ENCODE results near the gene SPSB1. TPM values are rescaled to one million over a fixed set of nuclear protein-coding genes. Genes with fewer than 3 reads are reported as not detected.

The SPSB1 gene
- polyA plus RNA-seq, 1 donor: 9.8 TPM

DNA sequence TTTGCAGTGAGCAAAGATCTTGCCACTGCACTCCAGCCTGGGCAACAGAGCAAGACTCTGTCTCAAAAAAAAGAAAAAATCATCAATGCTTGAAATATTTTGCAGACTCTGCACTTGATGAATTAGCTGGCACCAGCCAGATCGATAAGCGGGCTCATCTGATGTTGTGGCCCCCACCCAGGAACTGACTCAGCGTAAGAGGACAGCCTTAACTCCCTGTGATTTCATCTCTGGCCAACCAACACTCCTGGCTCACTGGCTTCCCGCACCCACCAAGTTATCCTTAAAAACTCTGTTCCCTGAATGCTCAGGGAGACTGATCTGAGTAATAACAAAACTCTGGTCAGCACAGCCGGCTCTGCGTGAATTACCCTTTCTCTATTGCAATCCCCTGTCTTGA is 98.9 kb downstream of the SPSB1 start:
- DNase-seq: no peak

DNA sequence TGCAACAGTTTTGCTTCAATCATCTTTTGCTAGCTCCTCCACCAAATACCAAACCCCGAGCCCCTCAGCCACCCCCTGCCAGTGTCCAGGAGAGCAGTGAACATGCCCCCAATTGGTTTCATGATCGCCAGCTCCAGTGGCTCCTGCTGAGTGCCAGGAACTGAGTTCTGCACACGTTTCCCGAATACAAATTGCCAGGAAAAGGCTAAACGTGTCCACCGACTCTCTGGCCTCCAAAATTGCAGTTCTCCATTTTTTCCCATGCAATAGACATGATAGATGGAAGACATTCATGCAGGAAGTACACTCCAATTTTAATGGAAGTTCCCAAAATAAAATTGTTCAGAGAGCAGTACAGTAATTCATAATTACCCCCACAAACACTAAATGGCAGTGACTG is 101.3 kb downstream of the SPSB1 start:
- no peak for DNase-seq

DNA sequence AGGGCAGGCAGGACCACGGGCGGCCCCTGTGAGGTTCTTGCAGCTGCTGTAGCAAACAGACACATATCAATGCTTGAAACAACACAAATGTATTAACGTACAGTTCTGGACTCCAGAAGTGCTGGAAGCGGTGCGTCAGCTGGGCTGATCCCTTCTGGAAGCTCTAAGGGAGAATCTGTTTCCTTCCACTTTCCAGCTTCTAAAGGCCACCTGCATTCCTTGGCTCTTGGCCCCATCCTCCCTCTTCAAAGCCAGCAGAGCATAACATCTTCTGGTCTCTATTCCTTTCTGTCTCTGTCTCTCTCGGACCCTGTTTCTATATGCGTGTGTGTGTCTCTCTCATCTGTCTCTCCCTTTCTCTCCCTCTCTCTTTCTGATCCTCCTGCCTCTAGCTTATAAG is 102.3 kb downstream of the SPSB1 start:
- no peak for DNase-seq

DNA sequence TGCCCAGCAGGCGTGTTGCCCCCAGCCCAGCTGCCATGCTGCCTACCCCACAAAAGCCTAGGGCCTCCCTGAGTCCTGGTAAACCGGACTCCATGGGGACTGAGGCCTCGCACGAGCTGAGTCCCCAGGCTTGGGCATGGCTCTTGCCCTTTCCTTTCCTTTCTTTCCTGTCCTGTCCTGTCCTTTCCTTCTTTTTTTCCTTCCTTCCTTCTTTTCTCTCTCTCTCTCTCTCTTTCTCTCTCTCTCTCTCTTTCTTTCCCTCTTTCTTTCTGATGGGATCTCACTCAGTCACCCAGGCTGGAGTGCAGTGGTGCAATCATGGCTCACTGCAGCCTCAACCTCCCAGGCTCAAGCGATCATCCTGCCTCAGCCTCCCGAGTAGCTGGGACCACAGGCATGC is 104.4 kb downstream of the SPSB1 start:
- no peak for DNase-seq

DNA sequence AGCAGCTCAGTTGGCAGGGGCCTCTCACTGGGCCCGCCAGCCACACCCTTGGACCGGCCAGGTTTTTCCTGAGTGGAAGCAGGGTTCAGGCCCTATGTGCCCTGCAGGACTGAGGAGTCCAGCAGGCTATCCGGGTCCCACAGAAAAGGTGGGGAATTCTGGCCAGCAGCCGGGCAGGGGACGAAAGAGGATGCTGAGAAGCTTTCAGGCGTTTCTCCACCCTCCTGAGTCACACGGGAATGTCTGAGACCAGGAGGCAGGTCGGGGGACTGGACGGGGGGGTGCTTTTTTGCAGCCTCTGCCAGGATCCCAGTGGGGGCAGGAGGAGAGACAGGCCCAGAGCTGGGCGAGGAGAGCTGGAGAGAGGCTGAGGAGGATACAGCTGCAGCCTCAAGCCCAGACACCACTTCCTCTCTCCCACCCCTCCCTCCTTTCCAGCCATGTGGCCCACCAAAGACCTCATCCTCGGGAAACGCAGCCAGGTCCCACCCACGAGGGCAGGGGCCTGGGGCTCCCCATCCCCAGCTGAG is 105.4 kb downstream of the SPSB1 start:
- no peak for DNase-seq

DNA sequence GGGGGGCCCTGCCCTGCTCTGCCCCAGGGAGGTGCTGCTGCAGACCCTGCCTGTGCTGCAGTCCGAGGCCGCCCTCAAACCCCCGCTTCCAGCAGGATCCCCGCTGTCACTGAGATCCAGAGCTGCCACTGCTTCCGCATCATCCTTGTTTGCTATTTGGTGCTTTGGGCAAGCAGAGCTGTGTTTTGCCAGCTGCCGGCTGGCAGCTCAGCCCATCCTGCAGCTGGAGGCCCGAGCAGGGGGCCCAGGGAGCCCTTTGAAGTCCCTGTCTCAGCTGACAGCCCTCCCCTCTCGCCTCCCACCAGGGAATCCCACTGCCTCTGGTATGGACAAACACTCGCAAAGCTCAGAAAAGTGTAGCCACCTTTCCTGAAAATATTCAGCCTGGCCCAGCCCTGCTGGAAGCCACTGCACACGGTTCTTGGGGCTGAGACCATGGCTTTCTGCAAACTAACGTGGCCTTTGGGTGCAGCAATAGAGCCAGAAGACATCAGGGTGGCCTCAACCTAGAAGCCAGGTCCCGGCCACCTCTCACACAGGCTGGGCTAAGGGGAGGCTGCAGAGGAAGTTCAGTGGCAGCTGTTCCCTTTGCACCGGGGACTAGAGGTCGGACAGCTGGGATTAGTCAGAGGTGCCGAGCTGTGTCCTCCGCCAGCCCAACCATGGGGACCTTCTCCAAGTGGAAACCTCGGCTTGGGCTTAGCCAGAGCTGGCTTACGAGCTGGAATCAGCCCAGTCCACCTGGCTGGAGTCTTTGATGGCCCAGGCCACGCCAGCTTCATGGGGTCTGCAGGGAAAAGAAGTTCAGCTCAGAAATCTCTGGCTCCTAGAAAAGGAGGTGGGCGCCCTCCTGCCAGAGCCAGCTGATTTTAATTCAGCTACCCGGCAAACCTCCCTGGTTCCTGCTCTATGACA is 107.1 kb downstream of the SPSB1 start:
- DNase-seq: no peak

DNA sequence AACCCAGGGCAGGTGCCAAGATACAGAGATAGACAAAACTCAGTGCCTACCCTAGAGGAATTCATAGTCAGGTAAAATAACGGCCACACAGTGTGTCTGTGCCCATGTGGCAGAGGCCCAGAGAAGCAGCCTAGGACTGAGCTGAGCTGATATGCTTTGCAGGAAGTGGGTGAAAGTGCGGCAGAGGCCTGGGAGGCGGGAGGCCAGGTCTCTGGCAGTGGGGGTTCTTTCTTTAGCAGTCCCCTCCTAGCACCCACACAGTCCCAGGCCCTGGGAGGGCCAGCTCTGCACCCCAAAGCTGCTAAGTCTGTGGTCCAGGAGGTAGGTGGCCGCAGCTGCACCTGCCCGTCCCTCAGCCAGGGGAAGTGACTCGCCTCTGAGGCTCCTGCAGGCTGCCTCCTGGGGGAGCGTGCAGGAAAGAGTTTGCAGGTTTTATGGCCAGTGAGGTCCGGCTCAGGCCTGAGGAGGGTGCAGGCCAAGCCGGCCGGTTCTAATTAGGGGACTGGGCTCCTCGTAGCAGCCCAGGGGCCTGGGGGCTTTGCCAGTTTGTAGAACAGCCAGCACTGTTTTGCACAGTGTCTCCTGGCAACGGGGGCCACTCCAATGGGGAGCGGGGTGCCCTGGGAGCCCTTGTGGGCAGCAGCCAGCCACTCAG is 107.9 kb downstream of the SPSB1 start:
- DNase-seq: no peak

DNA sequence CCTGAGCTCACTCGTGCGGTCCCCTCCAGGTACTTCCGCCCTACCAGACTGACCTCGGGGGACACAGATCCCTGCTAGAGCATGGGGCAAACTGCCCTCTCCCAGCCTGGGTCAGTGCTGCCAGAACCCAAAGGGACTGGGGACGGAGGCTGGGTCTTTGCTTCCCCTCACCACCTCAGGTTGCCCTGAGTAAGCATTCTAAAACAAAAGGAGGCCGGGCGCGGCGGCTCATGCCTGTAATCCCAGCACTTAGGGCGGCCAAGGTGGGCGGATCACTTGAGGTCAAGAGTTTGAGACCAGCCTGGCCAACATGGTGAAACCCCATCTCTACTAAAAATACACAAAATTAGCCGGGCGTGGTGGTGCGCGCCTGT is 108.4 kb downstream of the SPSB1 start:
- DNase-seq: no peak

DNA sequence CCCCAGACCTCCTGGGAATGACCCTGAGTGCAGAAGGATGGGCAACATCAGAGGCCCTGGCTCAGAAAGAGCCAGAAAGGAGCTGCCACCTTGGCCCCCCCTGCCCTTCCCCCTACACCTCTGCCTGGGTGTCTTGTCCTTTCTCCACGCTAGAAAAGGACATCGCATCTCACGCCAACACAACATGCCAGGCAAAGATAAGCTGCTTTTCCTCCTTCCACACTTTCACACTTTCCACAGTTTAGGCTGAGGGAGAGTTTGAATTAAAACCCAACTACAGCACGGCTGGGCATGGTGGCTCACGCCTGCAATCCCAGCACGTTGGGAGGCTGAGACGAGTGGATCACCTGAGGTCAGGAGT is 109.5 kb downstream of the SPSB1 start:
- DNase-seq: no peak

DNA sequence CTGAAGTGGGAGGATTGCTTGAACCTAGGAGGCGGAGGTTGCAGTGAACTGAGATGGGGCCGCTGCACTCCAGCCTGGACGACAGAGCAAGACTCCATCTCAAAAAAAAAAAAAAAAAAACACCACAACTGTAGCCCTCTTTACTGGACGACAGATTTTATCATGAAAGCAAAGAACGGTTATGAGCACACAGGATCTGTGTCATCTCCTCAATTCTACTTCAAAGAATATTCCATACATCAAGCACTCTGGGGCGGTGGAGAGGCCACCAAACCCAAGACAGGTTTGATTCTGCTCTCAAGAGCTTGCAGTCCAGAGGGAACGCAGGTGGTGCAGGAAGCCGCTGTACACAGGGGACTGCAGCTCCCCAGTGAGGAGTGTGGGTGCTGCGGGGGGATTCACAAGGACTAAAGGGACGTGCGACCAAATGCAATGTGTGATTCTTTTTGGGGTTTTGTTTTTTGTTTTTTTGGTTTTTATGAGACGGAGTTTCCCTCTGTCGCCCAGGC is 110.1 kb downstream of the SPSB1 start:
- DNase-seq: no peak

DNA sequence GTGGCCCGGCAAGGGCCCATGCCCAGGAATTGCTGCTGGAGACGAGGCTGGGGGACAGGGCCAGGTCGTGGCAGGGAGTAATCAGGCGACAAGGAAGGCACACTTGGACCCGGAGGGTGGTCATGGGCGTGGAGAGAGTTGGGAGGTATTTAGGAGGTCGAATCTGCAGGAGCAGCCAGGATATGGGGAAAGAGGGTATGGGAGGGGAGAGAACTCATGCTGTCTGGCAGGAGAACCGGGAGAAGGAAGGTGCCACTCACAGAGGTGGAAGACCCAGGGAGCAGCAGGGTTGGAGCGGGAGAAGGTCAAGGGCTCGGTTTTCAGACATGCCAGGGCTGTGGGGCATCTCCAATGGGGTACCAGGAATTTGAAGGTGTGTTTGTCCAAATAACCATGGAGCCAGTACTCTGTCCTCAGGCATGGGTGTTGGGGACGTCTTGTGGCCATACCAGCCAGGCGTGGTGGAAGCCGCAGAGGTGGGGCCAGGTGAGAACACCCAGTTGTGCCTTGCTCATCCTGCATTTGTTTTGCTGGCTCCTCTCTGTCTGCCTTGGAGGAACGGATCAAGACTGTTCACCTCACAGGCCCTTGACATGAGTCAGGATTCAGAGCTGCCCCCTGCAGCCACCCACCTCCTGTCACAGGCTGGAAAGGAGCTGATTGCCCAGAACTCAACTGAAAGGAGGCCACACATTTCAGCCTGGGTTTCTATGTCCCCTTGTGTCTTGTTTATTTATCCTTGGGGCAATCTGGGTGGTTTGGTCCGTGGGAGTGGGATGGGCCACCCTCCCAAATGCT is 111.6 kb downstream of the SPSB1 start:
- DNase-seq: no peak

DNA sequence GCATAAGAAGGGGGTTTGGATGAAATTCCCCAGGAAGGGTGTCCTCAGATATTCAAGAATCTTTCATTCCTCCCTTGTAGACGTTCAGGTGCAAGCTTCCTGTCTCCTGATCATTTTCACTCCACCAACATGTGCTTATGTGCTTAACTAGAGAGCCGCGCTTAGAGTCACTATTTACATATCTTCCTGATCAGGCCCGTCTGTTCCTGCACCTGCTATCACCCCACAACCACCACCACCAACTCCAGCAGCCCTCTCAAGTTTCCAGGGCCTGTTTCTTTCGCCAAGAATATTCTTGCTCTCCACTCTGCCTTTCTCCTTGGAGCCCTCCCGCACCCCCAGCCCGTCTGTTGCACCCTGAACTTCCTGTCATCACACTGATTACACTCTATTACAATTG is 113.4 kb downstream of the SPSB1 start:
- DNase-seq: no peak

DNA sequence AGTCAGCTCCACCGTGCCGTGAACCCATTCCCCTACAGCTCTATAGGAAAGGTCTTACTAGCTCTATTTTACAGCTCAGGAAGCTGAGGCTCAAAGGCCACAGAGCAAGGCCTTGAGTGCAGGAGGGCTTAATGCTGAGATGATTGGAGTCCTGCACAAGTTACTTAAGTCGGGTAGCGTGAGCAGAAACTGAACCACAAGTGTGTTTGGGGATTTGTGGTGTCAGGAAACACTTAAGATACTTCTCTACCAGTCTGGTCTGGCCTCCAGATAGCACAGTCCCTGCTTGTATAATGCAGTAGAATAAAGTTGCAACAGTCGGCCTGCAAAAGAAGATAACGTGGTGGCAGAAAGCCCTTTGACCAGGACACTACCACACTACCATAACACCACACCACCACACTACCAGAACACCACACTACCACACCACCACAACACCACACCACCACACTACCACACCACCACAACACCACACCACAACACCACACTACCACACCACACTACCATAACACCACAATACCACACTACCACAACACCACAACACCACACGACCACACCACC is 118.1 kb downstream of the SPSB1 start:
- DNase-seq: no peak

DNA sequence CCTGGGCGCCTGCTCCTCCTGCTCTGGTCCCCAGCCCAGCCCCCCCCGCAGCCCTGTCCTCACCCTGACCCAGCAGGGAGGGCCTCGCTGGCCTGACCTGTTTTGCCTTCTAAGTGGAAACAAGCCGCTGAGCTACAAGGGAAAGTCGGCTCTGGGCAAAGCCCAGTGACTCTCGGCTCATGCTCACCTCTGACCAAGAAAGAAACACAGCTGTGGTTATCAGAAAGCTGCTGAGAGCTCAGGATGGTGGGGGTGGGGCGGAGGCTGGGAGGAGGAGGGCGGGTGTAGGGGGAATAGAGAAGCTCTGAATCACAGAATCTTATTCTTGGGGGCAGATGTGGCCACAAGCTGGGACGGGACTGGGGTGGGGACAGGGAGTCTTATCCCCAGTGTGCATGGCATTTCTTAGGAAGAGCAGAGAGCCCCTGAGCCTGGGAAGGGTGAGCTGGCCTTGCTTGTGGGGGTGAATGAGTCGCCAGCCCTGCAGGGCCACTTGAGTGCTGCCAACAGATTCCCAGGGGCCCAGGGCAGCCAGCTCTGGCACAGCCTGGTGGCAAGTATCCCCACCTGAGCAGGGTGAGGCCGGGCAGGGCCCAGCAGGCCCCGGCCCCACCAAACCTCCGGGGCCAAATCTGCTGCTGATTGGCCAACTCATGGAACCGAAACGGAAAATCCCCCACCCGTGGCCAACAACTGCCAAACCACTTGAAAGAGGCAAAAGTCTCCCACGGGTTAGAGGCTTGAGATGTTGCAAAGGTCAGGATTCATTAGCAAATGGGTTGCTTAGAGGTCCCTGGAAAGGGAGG is 120.6 kb downstream of the SPSB1 start:
- peak; percentile 58 for DNase-seq

DNA sequence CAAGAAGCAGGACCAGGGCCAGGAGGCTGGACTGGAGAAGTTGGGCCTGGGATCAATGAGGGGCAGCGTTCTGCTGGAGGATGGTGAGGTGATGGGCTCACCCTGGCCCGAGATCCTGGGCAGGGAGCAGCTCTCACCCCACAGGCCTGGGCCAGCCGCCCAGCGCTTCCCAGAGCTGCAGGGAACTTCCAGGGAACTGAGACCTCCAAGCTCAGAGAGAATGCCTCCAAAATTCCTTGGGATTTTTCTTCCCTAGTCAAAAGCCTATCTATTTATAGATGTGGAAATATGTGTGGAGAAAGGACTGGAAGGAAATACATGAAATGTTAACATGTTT is 121.2 kb downstream of the SPSB1 start:
- no peak for DNase-seq

DNA sequence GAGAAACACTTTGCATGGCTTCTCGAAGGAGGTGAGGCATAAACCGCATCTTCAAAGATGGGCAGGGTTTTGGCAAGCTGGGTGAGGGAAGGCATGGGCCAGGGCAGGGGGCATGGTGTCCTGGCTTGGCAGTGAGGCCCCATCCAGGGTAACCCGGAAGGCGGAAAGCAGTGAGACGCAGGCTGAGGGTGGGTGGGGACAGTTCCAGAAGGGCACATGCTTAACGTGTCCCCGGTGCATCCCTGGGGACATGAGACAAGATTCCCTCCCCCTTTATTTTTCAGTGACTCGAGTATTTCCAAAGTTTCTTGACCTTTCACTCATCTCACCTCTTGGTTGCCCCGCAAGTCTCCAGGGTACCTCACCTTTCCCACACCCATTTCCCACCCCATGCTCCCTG is 123.8 kb downstream of the SPSB1 start:
- DNase-seq: no peak

DNA sequence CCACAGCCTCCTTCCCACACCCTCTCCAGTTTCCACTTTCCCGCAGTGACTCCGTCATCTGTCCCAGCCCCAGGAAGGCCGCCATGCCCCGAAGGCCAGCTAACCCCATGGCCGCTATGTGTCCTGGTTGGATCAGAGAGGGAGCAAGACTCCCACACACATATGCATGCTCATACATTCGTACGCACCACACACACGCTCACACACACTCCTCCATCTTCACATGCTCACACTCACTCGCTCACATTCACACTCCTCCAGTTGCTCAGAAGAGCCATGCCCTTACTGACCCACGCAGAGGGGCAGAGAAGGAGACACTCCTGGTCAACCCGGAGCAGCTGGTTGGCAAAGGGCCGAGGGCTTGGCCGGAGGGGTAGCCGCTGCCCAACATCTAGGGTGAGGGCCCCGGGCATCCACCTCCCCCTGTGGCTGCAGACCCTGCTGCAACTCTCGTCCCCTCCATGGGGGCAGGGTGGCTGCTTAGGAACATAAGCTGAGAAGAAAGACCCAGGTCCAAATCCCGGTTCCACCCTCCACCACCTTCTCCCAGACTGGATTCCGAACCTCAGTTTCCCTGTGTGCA is 124.3 kb downstream of the SPSB1 start:
- DNase-seq: no peak

DNA sequence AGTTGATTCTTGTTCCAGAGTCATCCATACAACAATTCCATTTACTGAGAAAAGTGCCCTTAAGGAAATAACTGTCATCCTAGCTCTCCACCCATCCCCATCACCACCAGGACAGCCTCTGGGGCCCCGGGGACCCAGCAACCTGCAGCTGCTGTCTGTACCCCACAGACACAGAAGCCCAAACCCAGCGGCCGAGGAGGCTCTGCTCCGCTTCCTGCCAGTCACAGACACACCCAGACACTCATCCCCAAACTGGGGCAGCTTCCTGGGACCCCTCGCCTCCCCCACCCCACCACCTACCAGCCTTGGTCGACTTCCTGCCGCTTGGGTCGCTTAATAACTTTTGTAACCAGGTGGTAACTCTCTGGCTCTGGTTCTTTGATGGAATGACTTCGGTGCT is 125.0 kb downstream of the SPSB1 start:
- no peak for DNase-seq

DNA sequence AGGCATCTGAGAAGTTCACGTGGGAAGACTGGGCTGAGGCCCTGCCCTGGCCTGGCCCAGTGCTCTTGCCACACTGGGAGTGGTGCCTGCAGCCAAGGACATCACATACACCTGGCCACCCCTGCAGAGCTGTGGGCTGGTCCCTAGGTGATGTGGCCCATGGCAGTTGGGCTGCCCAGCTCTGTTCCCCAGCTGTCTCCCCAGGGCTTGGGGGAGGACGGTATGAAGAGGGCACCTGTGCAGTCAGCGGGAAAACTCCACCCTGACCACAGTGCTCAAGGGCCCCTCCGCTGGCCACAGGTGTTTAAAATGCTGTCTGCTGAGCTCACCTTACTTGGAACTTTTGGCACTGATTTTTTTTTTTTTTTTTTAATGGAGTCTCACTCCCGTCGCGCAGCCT is 126.2 kb downstream of the SPSB1 start:
- no peak for DNase-seq

Data from left kidney (tissue), 2 donors.